ENCODE data around the gene PODXL.

DNA sequence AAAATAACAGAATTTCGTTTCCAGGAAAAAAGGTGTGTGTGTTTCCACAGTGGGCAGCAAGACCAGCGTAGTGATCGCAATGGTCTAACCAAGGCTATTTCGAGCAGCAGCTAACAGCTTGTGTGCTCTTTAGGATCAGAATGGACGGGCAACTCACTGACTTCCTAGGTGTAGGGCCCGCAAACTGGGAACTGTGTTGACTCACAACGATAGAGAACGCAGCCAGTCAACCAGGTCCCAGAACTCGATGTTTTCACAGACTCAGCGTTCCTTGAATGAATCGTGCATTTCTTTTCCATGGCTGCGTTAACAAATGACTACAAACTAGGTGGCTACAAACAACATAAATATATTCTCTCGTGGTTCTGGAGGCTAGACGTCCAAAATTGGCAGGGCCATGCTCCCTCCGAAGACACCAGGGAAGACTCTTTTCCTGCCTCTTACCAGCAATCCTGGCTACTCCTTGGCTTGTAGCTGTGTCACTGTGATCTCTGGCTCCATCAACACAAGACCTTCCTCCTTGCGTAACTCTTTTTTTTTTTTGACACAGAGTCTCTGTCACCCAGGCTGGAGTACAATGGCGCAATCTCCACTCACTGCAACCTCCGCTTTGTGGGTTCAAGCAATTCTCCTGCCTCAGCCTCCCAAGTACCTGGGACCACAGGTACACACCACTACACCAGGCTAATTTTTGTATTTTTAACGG, 39.1 kb downstream of the PODXL start:
- TF ChIP-seq POLR2A (IDR thresholded peaks at IDR 0.05; ENCODE audit: low read depth) (no peak), POLR2AphosphoS5 (IDR thresholded peaks at IDR 0.05) (no peak), EP300 (IDR thresholded peaks at IDR 0.05) (no peak)
- TF ChIP-seq, protein P1, sequence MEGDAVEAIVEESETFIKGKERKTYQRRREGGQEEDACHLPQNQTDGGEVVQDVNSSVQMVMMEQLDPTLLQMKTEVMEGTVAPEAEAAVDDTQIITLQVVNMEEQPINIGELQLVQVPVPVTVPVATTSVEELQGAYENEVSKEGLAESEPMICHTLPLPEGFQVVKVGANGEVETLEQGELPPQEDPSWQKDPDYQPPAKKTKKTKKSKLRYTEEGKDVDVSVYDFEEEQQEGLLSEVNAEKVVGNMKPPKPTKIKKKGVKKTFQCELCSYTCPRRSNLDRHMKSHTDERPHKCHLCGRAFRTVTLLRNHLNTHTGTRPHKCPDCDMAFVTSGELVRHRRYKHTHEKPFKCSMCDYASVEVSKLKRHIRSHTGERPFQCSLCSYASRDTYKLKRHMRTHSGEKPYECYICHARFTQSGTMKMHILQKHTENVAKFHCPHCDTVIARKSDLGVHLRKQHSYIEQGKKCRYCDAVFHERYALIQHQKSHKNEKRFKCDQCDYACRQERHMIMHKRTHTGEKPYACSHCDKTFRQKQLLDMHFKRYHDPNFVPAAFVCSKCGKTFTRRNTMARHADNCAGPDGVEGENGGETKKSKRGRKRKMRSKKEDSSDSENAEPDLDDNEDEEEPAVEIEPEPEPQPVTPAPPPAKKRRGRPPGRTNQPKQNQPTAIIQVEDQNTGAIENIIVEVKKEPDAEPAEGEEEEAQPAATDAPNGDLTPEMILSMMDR (IDR thresholded peaks at IDR 0.05) = no peak

All from esophagus muscularis mucosa (tissue), 4 donors.